Thyroid gland (tissue), 4 donors: ENCODE data around the gene CBL. TPM values are rescaled to one million over a fixed set of nuclear protein-coding genes. Genes with fewer than 3 reads are reported as not detected.
"Not testable (repeated sequence)": the region's sequence is repeated elsewhere in the genome, so short reads cannot be mapped to it uniquely, and the experiment has no call there.

Experiments
- DNase-seq, 2 donors: peaks; one replicate each; pipeline ENCODE4 v3.0.0-alpha.2; 2019
- H3K27ac ChIP-seq, 3 donors: fragments of 200-600 bp; sonication (generic); 1 replicate in 2 of 3; 2 replicates in 1 of 3; pipeline ENCODE4 v1.5.1; 2016 to 2019; ENCODE audit warnings: mild to moderate bottlenecking in 1 of 3, moderate library complexity in 1 of 3
- H3K27me3 ChIP-seq: fragments of 200-600 bp; sonication (generic); one replicate; pipeline ENCODE4 v1.5.1; 2019
- H3K36me3 ChIP-seq, 2 donors: fragments of 200-600 bp; sonication (generic); one replicate each; pipeline ENCODE4 v1.5.1; 2016 to 2019
- H3K4me1 ChIP-seq, 2 donors: fragments of 200-600 bp; sonication (generic); one replicate each; pipeline ENCODE4 v1.5.1; 2017 to 2019
- H3K4me3 ChIP-seq, 3 donors: fragments of 200-600 bp; sonication (generic); replicated peaks in 1 of 3; 1 replicate in 2 of 3; 2 replicates in 1 of 3; pipeline ENCODE4 v1.5.1; 2016; ENCODE audit warnings: mild to moderate bottlenecking in 1 of 3
- H3K9me3 ChIP-seq: fragments of 200-600 bp; sonication (generic); one replicate; pipeline ENCODE4 v1.5.1; 2017
- POLR2A ChIP-seq, 2 donors: fragments of 450-650 bp; IDR thresholded peaks; one replicate each; pipeline ENCODE4 v1.6.1; 2017; ENCODE audit warnings: antibody characterized with exemption in 2 of 2, mild to moderate bottlenecking in 2 of 2, moderate library complexity in 1 of 2
- WGBS, 2 donors: methylation state at CpG; one replicate each; pipeline ENCODE4 v1.1.5; 2017; 5-methylcytosine and 5-hydroxymethylcytosine counted together
- intact Hi-C: fragments of 100-400 bp; cut with DNase I; formaldehyde crosslinking; loops from one replicate; pipeline ENCODE4 v1.15.1; 2023
- total RNA-seq, 4 donors: library from RNA; depleted of rRNA; stranded (reverse); fragments of >200 nt; gene quantifications; one replicate each; pipeline ENCODE4 v1.2.3, GENCODE V29; 2016
- TF ChIP-seq, protein P1 (sequence below), 6 experiments: fragments of 200-600 bp in 3 of 6; fragments of 450-650 bp in 3 of 6; sonication (generic) in 3 of 6; IDR thresholded peaks; one replicate each; pipeline ENCODE4 v1.5.1; 2016 to 2019; ENCODE audit warnings: antibody characterized with exemption in 6 of 6, mild to moderate bottlenecking in 2 of 6, inconsistent platforms in 1 of 6, moderate library complexity in 1 of 6

The CBL gene
- total RNA-seq, 4 donors from 2014 or later: 9.4 to 14.5 (median 13.9) TPM

DNA sequence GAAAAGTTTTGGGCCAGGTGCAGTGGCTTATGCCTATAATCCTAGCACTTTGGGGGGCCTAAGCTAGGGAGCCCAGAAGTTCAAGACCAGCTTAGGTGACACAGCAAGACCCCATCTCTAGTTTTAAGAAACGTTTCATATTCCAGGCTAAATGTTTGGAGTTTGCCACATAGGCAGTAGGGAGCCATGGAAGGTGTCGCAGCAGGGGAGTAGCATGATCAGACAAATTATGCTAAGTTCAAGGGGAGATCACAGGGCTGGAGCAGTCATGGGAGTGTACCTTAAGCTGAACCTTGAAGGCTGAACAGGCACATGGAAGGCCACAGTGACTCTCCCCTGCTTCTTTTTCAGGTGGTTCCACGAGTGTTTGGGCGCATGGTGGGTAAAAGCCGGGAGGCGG, 26.8 kb upstream of the CBL start:
- DNase-seq: no peak
- TF ChIP-seq, protein P1, sequence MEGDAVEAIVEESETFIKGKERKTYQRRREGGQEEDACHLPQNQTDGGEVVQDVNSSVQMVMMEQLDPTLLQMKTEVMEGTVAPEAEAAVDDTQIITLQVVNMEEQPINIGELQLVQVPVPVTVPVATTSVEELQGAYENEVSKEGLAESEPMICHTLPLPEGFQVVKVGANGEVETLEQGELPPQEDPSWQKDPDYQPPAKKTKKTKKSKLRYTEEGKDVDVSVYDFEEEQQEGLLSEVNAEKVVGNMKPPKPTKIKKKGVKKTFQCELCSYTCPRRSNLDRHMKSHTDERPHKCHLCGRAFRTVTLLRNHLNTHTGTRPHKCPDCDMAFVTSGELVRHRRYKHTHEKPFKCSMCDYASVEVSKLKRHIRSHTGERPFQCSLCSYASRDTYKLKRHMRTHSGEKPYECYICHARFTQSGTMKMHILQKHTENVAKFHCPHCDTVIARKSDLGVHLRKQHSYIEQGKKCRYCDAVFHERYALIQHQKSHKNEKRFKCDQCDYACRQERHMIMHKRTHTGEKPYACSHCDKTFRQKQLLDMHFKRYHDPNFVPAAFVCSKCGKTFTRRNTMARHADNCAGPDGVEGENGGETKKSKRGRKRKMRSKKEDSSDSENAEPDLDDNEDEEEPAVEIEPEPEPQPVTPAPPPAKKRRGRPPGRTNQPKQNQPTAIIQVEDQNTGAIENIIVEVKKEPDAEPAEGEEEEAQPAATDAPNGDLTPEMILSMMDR (IDR thresholded peaks at IDR 0.05): no peak
- no peak for TF ChIP-seq POLR2A (IDR thresholded peaks at IDR 0.05)
- Histone ChIP-seq H3K4me3 (no peak overlapping the region), H3K4me1 (no peaks in the 10 kb centered on the region), H3K27me3 (no peaks in the 10 kb centered on the region), H3K36me3 (peaks cover 5 to 17% of the 10 kb centered on the region in 2 donors), H3K9me3 (no peaks in the 10 kb centered on the region), H3K27ac (no peak overlapping the region)
- intact Hi-C loops: no loop called here
- WGBS, 2 donors: 95 to 99% methylated on average over 6 of the region's 6 CpGs

DNA sequence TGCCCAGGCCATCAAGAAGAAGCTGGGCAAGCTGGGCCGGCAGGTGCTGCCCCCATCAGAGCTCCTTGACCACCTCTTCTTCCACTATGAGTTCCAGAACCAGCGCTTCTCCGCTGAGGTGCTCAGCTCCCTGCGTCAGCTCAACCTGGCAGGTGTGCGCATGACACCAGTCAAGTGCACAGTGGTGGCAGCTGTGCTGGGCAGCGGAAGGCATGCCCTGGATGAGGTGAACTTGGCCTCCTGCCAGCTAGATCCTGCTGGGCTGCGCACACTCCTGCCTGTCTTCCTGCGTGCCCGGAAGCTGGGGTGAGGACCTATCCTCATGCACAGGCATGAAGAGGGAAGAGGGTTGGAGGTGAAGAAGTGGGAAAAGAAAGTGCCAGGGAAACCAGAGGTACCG, 26.2 kb upstream of the CBL start:
- 77 to 85% methylated on average over 7 to 10 of the region's 10 CpGs for WGBS, 2 donors
- Histone ChIP-seq H3K27ac (no peak overlapping the region), H3K36me3 (peaks cover 5 to 13% of the 10 kb centered on the region in 2 donors), H3K9me3 (no peaks in the 10 kb centered on the region), H3K27me3 (no peaks in the 10 kb centered on the region), H3K4me1 (no peaks in the 10 kb centered on the region), H3K4me3 (no peak overlapping the region)
- intact Hi-C loops: no loop called here
- no peak for DNase-seq
- TF ChIP-seq POLR2A (IDR thresholded peaks at IDR 0.05): no peak
- TF ChIP-seq, protein P1 (IDR thresholded peaks at IDR 0.05): no peak

DNA sequence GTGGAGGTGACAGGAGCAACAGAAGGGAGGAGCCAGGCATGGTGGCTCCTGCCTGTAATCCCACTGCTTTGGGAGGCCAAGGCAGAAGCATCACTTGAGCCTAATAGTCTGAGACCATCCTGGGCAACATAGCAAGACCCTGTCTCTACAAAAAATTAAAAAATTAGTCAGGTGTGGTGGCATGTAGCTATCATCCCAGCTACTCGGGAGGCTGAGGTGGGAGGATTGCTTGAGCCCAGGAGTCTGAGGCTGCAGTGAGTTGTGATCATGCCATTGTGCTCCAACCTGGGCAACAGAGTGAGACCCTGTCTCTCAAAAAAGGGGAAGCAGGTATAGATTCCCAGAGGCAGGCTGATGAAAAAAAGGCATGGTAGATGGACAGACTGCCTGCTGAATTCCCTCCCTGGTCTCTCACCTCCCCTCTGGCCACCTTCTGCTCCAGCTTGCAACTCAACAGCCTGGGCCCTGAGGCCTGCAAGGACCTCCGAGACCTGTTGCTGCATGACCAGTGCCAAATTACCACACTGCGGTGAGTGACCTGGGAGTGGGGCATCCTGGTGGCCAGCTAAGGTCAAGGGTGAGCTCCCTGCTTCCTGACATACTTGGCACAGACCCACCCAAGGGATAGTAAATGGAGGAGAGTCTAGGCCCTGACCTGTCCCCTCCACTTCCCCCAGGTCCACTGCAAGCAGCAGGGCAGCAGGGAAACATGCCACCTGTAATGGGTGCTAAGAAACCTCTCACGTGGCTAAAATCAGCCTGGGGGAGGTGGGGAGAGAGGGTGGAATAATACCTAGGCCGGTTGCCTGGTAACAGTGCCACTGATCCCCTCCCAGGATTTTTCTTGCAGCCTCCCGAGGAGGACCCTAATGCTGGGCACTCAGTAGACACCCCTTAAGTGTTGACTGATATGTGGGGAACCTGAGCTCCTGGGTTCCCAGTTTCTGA, 25.1 kb upstream of the CBL start:
- TF ChIP-seq POLR2A (IDR thresholded peaks at IDR 0.05): no peak
- TF ChIP-seq, protein P1 (IDR thresholded peaks at IDR 0.05): no peak
- peaks cover 5 to 13% of the 10 kb centered on the region in 2 donors for H3K36me3 ChIP-seq
- WGBS, 2 donors: 82 to 87% methylated on average over 6 of the region's 6 CpGs
- H3K4me1 ChIP-seq: peaks cover 0 to 7% of the 10 kb centered on the region in 2 donors
- no peaks in the 10 kb centered on the region for H3K27me3 ChIP-seq
- intact Hi-C loops: no loop called here
- DNase-seq: no peak
- H3K27ac ChIP-seq: no peak overlapping the region
- H3K4me3 ChIP-seq: no peak overlapping the region
- H3K9me3 ChIP-seq: no peaks in the 10 kb centered on the region

DNA sequence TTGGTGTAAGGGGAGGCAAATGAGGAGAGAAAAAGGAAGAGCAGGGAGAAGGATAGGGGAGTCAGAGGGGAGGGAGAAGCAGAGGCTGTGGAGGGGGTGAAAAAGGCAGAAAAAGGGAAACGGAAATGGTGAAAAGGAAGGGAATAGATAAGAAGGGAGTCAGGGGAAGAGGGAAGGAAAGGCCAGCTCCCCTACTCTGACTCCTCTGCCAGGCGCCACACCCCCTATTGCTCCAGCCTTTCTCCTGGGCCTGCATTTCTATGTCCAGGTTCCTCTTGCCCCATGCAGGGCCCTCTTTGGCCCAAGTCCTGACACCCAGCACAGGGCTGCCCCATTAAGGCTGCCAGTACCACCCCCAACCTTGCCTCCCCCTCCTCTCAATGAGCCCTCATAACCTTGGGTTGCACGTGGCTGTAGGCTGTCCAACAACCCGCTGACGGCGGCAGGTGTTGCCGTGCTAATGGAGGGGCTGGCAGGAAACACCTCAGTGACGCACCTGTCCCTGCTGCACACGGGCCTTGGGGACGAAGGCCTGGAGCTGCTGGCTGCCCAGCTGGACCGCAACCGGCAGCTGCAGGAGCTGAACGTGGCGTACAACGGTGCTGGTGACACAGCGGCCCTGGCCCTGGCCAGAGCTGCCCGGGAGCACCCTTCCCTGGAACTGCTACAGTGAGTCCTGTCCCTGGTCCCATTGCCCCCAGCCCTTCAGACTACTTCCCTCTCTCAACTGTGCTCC, 24.3 kb upstream of the CBL start:
- TF ChIP-seq, protein P1 (IDR thresholded peaks at IDR 0.05): no peak
- no peak for TF ChIP-seq POLR2A (IDR thresholded peaks at IDR 0.05)
- no peaks in the 10 kb centered on the region for H3K27me3 ChIP-seq
- no peak for DNase-seq
- H3K36me3 ChIP-seq: peaks cover 5 to 13% of the 10 kb centered on the region in 2 donors
- WGBS, 2 donors: 90 to 96% methylated on average over 6 to 12 of the region's 17 CpGs
- H3K4me1 ChIP-seq: peaks cover 0 to 9% of the 10 kb centered on the region in 2 donors
- intact Hi-C loops: no loop called here
- H3K27ac ChIP-seq: no peak overlapping the region
- H3K9me3 ChIP-seq: no peaks in the 10 kb centered on the region
- no peak overlapping the region for H3K4me3 ChIP-seq

DNA sequence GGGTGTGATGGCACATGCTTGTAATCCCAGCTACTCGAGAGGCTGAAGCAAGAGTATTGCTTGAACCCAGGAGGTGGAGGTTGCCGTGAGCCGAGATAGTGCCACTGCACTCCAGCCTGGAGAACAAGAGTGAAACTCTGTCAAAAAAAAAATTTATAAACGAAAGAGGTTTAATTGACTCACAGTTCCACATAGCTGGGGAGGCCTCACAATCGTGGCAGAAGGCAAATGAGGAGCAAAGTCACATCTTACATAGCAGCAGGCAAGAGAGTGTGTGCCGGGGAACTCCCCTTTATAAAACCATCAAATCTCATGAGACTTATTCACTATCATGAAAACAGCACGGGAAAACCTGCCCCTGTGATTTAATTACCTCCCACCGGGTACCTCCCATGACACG, 21.7 kb upstream of the CBL start:
- H3K9me3 ChIP-seq, intact Hi-C loops, DNase-seq, H3K4me1 ChIP-seq, H3K4me3 ChIP-seq, H3K27ac ChIP-seq, H3K27me3 ChIP-seq: not testable (repeated sequence)
- peaks cover 0 to 10% of the 10 kb centered on the region in 2 donors for H3K36me3 ChIP-seq
- whole genome bisulfite sequencing, 2 donors: 87% methylated on average over 9 of the region's 9 CpGs
